Measurements from ENCODE around the gene HIF1AN.

The HIF1AN gene

DNA sequence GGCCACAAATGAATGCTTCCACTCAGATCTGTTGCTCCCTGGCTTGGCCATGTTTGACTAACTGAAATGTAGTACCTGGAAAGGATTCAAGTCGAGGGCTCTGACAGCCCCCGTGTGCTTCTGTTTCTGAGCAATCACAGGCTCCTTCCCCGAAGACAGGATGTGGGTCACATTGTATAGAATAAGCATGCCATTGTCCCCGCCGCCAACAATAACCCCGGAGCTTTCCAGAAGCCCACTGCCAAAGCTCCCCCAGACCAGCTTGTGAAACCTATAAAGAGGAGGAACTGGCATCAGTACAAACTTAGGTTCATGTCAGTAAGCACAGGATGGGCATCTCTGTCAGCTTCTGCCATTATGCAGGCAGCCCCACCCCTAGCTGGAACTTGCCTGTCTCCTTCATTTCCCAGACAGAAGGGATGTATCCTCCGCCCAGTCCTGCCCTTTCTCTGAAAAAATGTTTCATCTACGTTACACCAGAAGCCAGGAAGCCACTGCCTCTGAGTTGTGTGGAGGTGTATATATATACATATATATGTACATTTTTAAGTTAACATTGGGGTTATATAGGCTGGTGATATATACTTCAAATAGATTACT is 26.4 kb upstream of the HIF1AN start:
- no peaks in the 10 kb centered on the region for H3K27me3 ChIP-seq (ENCODE audit: control insufficient read depth, insufficient read depth, low read length)
- H3K4me2 ChIP-seq (ENCODE audit: low read length) = no peak overlapping the region
- peaks cover 3% of the 10 kb centered on the region for H3K4me1 ChIP-seq
- no peaks in the 10 kb centered on the region for H3K79me2 ChIP-seq
- TF ChIP-seq, protein P1, sequence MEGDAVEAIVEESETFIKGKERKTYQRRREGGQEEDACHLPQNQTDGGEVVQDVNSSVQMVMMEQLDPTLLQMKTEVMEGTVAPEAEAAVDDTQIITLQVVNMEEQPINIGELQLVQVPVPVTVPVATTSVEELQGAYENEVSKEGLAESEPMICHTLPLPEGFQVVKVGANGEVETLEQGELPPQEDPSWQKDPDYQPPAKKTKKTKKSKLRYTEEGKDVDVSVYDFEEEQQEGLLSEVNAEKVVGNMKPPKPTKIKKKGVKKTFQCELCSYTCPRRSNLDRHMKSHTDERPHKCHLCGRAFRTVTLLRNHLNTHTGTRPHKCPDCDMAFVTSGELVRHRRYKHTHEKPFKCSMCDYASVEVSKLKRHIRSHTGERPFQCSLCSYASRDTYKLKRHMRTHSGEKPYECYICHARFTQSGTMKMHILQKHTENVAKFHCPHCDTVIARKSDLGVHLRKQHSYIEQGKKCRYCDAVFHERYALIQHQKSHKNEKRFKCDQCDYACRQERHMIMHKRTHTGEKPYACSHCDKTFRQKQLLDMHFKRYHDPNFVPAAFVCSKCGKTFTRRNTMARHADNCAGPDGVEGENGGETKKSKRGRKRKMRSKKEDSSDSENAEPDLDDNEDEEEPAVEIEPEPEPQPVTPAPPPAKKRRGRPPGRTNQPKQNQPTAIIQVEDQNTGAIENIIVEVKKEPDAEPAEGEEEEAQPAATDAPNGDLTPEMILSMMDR (IDR thresholded peaks at IDR 0.05) = no peak
- no peak overlapping the region for H2AFZ ChIP-seq
- H3K36me3 ChIP-seq (ENCODE audit: control insufficient read depth, insufficient read depth, low read length) = no peaks in the 10 kb centered on the region
- H3K9me3 ChIP-seq (ENCODE audit: control insufficient read depth, low read length) = no peaks in the 10 kb centered on the region
- H3K4me3 ChIP-seq (ENCODE audit: low read depth, low read length) = no peak overlapping the region
- H3K27ac ChIP-seq = no peak overlapping the region
- no peak overlapping the region for H3K9ac ChIP-seq

- Histone ChIP-seq H2AFZ (no peak overlapping the region), H3K36me3 (ENCODE audit: control insufficient read depth, insufficient read depth, low read length) (no peaks in the 10 kb centered on the region), H3K4me1 (peaks cover 3% of the 10 kb centered on the region), H3K9ac (no peak overlapping the region), H3K27me3 (ENCODE audit: control insufficient read depth, insufficient read depth, low read length) (no peaks in the 10 kb centered on the region), H3K79me2 (no peaks in the 10 kb centered on the region), H3K4me2 (ENCODE audit: low read length) (no peak overlapping the region), H3K9me3 (ENCODE audit: control insufficient read depth, low read length) (no peaks in the 10 kb centered on the region), H3K27ac (no peak overlapping the region), H3K4me3 (ENCODE audit: low read depth, low read length) (no peak overlapping the region)
- TF ChIP-seq, protein P1 (IDR thresholded peaks at IDR 0.05) = no peak
These were observed 25.0 kb upstream of the HIF1AN start for GRCh38 chr10:100510533-100511308.

DNA sequence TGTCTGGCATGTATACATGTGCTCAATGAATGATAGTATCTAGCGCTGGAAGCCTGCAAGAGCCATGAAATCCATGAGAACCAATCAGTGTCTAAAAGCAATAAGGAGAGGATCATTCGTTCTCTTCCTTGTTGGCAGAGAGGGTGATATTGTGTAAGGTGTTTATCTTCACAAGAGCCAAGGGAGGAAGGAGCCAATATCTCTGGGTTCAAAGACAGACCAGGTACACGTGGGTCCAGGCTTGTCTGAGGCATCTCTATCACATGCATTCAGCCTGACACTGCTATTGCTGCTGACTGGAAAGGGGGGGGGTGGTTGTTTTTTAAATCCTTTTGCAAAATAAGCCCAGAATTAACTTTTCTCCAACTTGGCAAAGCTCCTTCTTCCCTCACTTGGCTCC is 20.1 kb upstream of the HIF1AN start:
- no peak overlapping the region for H3K4me2 ChIP-seq (ENCODE audit: low read length)
- no peaks in the 10 kb centered on the region for H3K36me3 ChIP-seq (ENCODE audit: control insufficient read depth, insufficient read depth, low read length)
- H3K27me3 ChIP-seq (ENCODE audit: control insufficient read depth, insufficient read depth, low read length) = no peaks in the 10 kb centered on the region
- H3K4me3 ChIP-seq (ENCODE audit: low read depth, low read length) = no peak overlapping the region
- peaks cover 3% of the 10 kb centered on the region for H3K4me1 ChIP-seq
- H3K9me3 ChIP-seq (ENCODE audit: control insufficient read depth, low read length) = no peaks in the 10 kb centered on the region
- no peak overlapping the region for H3K9ac ChIP-seq
- no peak overlapping the region for H2AFZ ChIP-seq
- H3K27ac ChIP-seq = no peak overlapping the region
- TF ChIP-seq, protein P1 (IDR thresholded peaks at IDR 0.05) = no peak
- no peaks in the 10 kb centered on the region for H3K79me2 ChIP-seq

- Histone ChIP-seq H3K9ac (no peak overlapping the region), H3K36me3 (ENCODE audit: control insufficient read depth, insufficient read depth, low read length) (no peaks in the 10 kb centered on the region), H3K27me3 (ENCODE audit: control insufficient read depth, insufficient read depth, low read length) (no peaks in the 10 kb centered on the region), H3K79me2 (no peaks in the 10 kb centered on the region), H3K4me3 (ENCODE audit: low read depth, low read length) (no peak overlapping the region), H3K4me1 (no peaks in the 10 kb centered on the region), H3K4me2 (ENCODE audit: low read length) (no peak overlapping the region), H3K27ac (no peak overlapping the region), H2AFZ (no peak overlapping the region), H3K9me3 (ENCODE audit: control insufficient read depth, low read length) (no peaks in the 10 kb centered on the region)
- TF ChIP-seq, protein P1 (IDR thresholded peaks at IDR 0.05) = peak; percentile 12
These were observed 18.9 kb upstream of the HIF1AN start for GRCh38 chr10:100516847-100517246.

Measured in parathyroid adenoma (tissue), 2 donors.